GM18873 (cell line): ENCODE results near the gene CCR5AS.
"Not testable (repeated sequence)": the region's sequence is repeated elsewhere in the genome, so short reads cannot be mapped to it uniquely, and the experiment has no call there.

ENCODE experiments used
- ATAC-seq: cut with Tn5 transposase; IDR thresholded peaks from one replicate; pipeline ENCODE4 v1.9.1; 2021; ENCODE audit warnings: mild to moderate bottlenecking, moderate library complexity, moderate number of reproducible peaks; ENCODE audit not compliant: unreplicated experiment, low FRiP score

CCR5AS gene

DNA sequence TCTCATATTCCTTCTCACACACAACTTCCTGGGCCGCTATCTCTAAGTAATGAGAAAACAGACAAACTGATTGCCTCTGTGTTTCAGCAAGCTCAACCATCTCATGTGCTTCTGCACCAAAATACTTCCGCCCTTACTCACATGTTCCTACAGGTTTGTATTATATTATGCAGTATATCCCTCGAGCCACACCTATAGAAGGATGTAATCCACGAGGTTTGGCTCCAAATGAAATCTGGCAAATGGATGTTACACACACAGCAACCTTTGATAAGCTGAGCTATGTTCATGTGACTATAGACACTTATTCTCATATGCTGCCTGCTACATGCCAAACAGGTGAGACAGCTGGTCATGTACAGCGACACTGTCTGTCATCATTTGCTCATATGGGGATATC lies 22.8 kb upstream of the CCR5AS start:
- ATAC-seq = no peak

DNA sequence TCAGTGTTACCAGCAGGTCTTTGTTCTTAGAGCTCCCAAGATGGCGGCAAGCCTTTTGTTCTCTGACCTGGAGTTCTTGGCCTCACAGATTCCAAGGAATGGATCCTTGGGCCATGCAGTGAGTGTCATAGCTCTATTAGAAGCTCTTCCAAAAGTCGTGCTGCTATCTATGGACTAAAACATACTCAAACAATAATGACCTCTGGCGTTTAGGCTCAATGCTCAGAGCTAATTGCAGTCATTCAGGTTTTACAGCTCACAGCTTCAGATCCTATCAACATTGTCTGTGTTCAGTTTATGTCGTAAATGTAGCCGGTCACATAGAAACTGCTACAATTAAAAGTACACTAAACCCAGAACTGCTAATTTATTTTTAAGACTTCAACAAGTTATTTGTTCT lies 22.4 kb upstream of the CCR5AS start:
- ATAC-seq = no peak

DNA sequence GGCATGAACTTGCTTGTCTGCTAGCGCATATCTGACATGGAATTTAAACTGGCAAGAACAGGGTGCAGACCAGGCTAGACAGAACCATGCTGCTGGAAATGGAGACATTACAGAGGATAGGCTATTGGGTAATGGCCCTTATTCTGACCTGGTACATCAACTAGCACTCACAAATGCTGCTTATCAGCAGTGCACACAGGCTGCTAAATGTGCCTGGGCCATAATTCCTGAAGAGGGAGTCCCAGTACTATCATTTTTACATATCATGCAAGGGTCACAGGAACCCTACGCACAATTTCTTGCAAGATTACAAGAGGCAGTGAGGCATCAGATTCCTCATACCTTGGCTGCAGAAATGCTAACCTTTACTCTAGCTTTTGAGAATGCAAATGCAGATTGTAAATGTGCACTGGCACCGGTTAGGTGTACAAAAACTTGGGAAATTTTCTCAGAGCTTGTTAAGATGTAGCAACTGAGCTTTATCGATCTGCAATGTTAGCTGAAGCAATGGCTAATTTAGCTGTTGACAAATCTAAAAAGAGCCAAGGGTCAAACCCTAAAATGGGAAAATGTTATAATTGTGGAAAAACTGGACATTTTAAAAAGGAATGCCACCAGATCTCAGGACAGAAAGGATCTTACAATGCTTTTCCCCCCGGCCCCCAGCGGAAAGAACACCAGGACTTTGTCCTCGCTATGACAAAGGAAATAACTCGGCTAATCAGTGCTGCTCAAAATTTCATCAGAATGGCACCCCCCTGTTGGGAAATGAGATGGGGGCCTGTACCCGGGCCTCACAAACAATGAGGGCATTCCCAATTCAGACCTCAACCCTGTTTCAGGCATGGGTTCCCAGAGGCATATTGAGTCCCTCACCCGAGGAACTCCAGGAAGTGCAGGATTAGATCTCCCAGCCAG lies 21.3 kb upstream of the CCR5AS start:
- no peak for ATAC-seq

DNA sequence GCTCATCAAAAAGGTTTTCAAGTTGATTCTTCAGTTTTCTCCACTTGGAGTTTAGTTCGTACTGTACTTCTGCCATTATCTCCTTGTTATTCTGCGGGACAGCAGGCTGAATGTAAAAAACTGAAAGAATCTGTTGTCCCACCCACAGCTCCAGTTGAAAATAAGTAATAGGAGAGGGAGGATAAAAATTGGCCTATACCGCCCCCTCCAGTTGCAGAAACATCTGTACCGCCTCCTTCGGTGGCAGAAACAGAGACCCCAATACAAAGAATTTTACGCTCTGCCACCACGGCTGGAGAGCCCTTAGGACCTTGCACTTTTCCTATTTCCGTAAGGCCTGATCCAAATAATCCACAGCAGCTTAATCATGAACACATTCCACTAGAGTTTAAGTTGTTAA lies 20.5 kb upstream of the CCR5AS start:
- ATAC-seq = not testable (repeated sequence)

DNA sequence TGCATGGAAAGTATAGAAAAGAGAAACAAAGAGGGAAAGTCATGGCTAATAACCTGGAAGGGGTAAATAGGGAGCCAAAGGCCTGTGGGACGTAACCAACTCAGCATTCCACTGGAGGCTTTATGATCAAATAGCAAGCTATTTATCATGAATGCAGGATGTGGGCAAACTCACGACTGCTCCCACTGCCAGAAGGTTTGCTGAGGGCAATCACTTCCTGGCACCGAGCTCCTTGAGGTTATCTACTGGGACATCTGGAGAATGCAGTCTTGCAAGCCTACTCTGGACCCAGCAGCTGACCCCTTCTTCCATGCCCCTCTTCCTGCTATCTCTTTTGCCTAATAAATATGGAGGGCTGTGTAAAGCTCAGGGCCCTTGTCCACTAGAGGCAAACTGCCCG lies 19.6 kb upstream of the CCR5AS start:
- not testable (repeated sequence) for ATAC-seq

DNA sequence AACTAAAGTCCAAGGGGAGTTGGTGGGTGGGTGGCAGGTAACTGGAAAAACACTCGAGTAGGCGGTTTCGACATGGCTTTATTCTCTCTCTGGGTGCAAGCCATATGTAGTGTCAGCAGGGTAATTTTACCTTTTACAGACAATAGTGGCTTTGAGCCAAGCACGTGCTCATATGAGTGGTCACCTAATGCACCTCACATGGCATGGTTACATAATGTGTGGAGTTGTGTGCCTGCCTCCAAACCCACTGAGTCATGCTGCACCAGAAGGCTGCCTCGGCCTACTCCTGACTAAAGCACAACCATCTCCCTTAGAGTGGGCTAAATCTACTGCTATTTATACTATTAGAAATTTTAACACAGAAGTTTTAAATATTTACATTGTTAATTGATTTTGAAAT lies 16.7 kb upstream of the CCR5AS start:
- ATAC-seq = no peak

DNA sequence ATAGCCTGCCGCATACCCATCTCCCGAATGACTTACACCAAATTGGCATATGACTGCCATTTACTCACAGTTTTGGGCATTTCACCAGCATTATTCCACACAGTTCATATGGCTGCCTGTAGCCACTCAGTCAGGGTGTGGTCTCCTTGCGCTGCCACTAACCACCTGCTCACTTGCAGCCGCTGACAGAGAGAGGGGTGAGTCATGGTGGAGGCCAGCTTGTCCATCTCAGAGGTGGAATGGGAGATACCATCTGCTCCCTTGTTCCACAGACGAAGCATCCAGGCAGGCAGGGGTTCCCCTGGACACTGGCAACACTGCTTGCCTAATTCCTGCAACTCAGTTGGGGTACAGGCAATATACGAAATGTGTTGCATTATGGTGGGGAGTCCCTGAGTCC lies 15.8 kb upstream of the CCR5AS start:
- ATAC-seq = no peak

- ATAC-seq = no peak
Observed at GRCh38 chr3:46420931-46421330, 14.1 kb upstream of the CCR5AS start.

- ATAC-seq = no peak
Observed at GRCh38 chr3:46419816-46420215, 12.9 kb upstream of the CCR5AS start.

DNA sequence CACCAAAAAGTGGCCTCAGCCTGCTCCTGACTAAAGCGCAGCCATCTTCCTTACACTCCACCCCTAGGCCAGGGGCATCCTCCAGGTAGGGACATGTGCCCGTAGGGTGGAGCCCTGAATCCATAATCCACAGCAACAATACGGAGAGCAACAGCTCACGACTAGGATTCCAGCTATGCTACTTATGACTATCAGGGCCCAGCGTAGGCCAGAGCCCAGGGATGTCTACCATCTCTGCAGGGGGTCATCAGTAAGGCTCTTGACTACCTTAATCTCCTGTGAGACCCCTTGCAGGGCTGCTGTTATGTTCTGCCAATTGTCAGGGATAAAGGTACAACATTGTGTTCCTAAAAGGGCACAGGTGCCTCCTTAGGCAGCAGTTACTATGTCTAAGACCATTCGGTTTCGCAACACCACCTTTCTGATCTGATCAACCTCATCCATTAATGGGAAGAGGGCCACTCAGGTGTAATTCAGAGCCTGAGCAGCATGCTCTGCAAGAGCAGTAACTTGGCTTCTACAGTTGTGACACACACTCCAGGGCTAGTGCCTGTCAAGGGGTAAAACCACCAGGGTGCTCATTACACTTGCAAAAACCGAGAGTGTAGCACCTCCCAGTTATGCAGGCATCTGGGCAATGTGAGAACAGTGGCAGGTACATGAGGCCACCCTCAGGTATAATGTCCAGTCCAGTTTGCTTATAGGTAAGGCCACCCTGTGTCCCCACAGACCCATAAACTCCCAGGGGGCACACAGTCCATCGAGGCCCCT lies 11.2 kb upstream of the CCR5AS start:
- ATAC-seq = no peak

DNA sequence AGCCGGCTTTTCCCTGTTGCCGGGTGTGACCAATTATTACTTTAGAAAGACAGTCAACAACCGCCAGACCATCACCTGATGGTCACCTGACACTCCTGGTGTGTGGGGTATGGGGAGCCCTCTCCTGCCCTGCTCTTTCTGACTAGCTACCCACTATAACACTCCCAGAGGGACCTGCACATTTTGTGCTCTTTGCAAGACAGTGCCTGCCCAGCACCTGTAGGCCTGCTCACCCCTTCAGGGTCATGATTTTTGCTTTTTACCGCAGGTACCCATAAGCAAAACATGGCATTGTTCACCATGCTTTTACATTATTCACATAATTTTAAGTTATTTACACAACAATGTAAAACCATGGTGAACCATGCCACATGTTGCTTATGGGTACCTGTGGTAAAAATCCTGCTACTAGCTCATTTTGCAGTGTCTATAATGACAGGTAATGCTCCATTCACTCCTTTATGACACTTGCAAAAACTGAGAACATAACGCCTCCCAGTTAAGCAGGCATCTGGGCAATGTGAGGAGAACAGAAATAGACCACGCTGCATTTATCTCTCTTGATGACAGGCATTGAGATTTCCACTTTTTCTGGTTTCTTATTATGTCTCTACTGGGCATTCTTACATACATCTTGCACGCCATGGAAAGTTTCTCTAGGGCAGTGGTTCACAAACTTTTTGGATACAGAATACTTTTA lies 10.1 kb upstream of the CCR5AS start:
- ATAC-seq = no peak

- ATAC-seq = no peak
Observed at GRCh38 chr3:46416125-46416810, 9.4 kb upstream of the CCR5AS start.

DNA sequence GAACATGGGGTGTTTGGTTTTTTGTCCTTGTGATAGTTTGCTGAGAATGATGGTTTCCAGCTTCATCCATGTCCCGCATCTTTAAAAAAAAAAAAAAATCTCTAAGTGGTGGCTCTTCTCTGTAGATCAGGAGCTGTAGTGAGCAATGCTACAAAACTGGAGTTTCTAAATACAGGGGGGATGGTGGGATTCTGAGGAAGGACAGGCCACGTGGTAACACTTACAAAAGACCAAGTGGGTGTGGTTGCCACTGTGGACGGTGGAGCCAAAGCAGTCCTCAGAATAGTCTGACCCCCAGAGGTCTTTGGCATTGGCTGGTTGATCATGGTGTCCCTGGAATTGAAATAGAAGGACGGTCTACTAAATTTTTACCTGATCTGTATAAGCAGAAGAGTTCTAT lies 7.9 kb upstream of the CCR5AS start:
- ATAC-seq = no peak

DNA sequence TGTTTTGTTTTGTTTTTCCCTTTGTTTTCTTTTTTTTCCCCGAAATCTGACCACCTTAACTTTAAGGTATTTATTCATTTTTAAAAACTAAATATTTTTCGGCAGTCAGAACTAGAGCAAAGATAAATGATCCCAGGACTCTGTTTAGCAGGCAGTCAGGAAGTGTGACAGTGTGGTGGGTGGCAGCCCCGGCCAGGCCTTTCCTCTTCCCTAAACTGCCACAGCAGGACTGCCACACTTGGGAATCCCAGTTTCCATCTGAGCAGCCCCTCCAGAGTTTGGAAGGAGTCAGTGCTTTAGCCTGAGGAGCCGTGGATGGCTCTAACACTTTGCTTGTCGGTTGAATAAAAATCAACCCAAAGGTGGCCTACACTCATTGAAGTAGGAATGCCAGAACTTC lies 7.1 kb upstream of the CCR5AS start:
- ATAC-seq = no peak

- ATAC-seq = no peak
Observed at GRCh38 chr3:46412786-46413298, 6.0 kb upstream of the CCR5AS start.

DNA sequence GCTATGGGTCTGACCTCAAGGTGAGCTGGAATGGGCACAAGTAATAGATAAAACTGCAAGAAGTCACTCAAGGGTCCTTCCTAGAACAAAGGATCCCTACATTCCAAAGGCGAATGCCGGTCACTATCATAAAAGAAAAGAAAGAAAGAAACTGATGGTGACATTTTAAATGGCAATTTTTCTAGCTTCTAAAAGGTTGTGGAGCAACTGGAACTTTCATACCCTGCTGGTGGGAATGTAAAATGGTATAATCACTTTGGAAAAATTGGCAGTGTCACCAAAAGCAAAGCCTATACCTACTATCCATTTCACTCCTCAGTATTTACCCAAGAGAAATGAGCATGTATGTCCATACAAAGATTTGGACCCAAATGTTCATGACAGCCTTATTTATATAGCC lies 4.4 kb upstream of the CCR5AS start:
- no peak for ATAC-seq

DNA sequence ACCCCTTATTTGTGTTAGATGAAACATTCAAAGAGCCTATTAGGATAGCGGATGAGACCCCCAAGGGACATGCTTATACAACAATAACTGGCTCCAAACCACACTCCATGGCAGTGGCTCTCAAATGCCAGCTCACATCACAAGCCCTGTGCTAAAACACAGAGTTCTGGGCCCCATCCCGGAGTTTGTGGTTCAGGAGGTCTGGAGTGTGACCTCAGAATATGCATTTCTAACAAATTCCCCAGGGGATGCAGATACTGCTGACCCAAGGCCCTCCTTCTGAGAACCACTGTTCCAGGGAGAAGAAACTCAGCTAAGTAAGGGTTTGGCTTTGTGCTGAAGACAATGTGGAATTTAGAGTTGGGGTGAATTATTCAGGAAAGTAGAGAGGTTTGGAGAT lies 3.8 kb upstream of the CCR5AS start:
- ATAC-seq = no peak

DNA sequence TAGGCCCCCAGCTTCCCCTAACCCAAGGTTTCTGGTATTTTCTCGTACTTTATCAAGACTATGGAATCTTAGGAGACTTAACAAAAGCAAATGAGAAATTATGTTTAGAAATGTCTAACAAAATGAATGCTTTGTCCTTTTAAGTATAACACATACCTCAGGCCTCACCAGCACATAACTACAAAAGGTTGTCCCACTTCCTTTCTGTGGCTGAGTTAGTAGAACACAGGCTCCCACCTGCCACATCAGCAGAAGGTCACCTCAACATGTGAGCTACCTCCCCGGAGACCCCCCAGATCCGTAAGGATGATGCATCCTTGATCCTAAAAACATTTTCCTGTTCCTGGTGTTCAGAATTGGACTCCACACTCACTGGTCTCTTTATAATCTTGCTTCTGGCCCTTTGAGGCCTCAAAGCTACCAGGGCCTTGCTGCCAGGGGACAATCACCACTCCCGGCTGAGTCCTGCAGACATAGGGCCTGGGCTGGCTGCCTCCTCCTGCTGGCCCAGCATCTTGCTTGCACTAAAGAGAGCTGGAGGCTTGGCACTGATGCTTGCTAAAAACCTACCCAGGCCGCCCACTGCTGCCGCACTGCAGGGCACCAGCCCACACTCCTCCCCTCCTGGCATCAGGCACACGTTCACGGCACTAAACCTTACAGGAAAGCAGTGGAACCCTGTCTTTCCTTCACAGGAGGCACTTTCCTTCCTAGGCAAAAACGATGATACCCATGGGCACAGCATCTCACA lies 3.0 kb upstream of the CCR5AS start:
- no peak for ATAC-seq

- no peak for ATAC-seq
Observed at GRCh38 chr3:46408853-46409252, 2.0 kb upstream of the CCR5AS start.

DNA sequence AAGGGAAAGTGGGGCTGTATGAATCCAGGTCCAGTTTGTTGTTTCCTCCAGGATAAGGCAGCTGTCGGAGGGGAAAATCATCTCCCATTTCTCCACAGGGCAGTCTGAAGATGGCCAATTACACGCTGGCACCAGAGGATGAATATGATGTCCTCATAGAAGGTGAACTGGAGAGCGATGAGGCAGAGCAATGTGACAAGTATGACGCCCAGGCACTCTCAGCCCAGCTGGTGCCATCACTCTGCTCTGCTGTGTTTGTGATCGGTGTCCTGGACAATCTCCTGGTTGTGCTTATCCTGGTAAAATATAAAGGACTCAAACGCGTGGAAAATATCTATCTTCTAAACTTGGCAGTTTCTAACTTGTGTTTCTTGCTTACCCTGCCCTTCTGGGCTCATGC lies 1.1 kb upstream of the CCR5AS start:
- ATAC-seq = no peak
